Stromal cell of bone marrow (primary cell): ENCODE measurements around the gene TRIM50.
"Not testable (repeated sequence)": the region's sequence is repeated elsewhere in the genome, so short reads cannot be mapped to it uniquely, and the experiment has no call there.

ENCODE experiments used
- DNase-seq: peaks from one replicate; pipeline ENCODE4 v3.0.0-alpha.2; 2012; ENCODE audit warnings: low read depth

The TRIM50 gene

GRCh38 chr7:73350306-73351068 lies 22.6 kb upstream of the TRIM50 start:
- no peak for DNase-seq

- DNase-seq: no peak
Measured at GRCh38 chr7:73349763-73350162, 21.9 kb upstream of the TRIM50 start.

GRCh38 chr7:73345951-73346350 lies 18.1 kb upstream of the TRIM50 start:
- DNase-seq: no peak

- DNase-seq: no peak
Measured at GRCh38 chr7:73345538-73345937, 17.7 kb upstream of the TRIM50 start.

GRCh38 chr7:73343671-73344380 lies 15.9 kb upstream of the TRIM50 start:
- DNase-seq: no peak

GRCh38 chr7:73342645-73343044 lies 14.8 kb upstream of the TRIM50 start:
- DNase-seq: peak; percentile 51

- peak; percentile 62 for DNase-seq
Measured at GRCh38 chr7:73341877-73342276, 14.0 kb upstream of the TRIM50 start.

GRCh38 chr7:73340514-73340913 lies 12.6 kb upstream of the TRIM50 start:
- no peak for DNase-seq

GRCh38 chr7:73338321-73338720 lies 10.4 kb upstream of the TRIM50 start:
- DNase-seq: no peak

GRCh38 chr7:73332447-73332846 lies 4.6 kb upstream of the TRIM50 start:
- no peak for DNase-seq

- no peak for DNase-seq
Measured at GRCh38 chr7:73330772-73331171, 2.9 kb upstream of the TRIM50 start.

GRCh38 chr7:73329861-73330581 lies 2.1 kb upstream of the TRIM50 start:
- no peak for DNase-seq

- DNase-seq: no peak
Measured at GRCh38 chr7:73328696-73329095, 814 bp upstream of the TRIM50 start.

GRCh38 chr7:73327449-73327848 lies 433 bp downstream of the TRIM50 start:
- not testable (repeated sequence) for DNase-seq

- not testable (repeated sequence) for DNase-seq
Measured at GRCh38 chr7:73325424-73325823, 2.5 kb downstream of the TRIM50 start.

- DNase-seq: not testable (repeated sequence)
Measured at GRCh38 chr7:73324081-73324845, 3.6 kb downstream of the TRIM50 start.

- DNase-seq: not testable (repeated sequence)
Measured at GRCh38 chr7:73323434-73324080, 4.3 kb downstream of the TRIM50 start.

- not testable (repeated sequence) for DNase-seq
Measured at GRCh38 chr7:73320009-73320408, 7.9 kb downstream of the TRIM50 start.

- not testable (repeated sequence) for DNase-seq
Measured at GRCh38 chr7:73319541-73319940, 8.3 kb downstream of the TRIM50 start.

- DNase-seq: not testable (repeated sequence)
Measured at GRCh38 chr7:73318656-73319204, 9.2 kb downstream of the TRIM50 start.

- no peak for DNase-seq
Measured at GRCh38 chr7:73316521-73316920, 11.4 kb downstream of the TRIM50 start.
